HG02938 (cell line): ENCODE measurements around the gene ASXL1.
"Not testable (repeated sequence)": the region's sequence is repeated elsewhere in the genome, so short reads cannot be mapped to it uniquely, and the experiment has no call there.

Experiments used
- ATAC-seq: cut with Tn5 transposase; IDR thresholded peaks from one replicate; pipeline ENCODE4 v1.9.1; 2021; ENCODE audit warnings: mild to moderate bottlenecking, moderate library complexity; ENCODE audit not compliant: unreplicated experiment

Gene ASXL1

GRCh38 chr20:32397567-32398084 lies 39.5 kb downstream of the ASXL1 start:
- no peak for ATAC-seq

DNA sequence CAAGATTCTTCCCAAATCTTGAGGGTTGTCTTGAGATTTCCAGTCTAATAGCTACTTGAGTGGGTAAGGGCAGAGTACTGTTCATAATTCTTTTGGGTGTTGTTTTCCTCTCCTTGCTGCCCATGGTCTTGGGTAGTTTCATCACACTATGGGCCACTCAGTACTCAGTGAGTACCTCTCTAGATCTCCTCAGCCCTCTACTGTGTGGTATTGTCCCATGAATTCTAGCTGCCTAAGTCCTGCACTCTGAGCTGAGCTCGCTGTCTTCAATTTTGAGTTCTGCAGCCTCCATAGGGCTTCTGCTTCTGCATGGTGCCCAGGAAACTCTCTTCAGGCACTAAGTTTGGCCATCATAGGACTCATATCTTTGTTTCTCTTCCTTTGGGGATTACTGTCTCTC lies 42.3 kb downstream of the ASXL1 start:
- ATAC-seq, result no peak

- no peak for ATAC-seq
These were observed 45.9 kb downstream of the ASXL1 start for GRCh38 chr20:32404017-32404416.

GRCh38 chr20:32406701-32407100 lies 48.6 kb downstream of the ASXL1 start:
- no peak for ATAC-seq

DNA sequence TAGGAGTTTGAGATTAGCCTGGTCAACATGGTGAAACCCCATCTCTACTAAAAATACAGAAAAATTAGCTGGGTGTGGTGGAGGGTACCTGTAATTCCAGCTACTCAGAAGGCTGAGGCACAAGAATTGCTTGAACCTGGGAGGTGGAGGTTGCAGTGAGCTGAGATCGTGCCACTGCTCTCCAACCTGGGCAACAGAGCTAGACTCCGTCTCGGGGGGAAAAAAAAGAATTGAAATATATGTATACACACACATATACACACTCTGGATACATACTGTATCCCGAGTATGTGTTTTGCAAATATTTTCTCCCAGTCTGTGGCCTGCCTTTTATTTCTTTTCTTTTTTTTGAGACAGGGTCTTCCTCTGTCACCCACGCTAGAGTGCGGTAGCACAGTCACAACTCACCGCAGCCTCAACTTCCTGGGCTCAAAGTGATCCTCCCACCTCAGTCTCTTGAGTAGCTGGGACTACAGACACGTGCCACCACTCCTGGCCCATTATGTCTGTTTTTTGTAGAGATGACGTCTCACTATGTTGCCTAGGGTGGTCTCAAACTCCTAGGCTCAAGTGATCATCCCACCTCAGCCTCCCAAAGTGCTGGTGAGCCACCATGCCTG lies 49.1 kb downstream of the ASXL1 start:
- ATAC-seq, result not testable (repeated sequence)

DNA sequence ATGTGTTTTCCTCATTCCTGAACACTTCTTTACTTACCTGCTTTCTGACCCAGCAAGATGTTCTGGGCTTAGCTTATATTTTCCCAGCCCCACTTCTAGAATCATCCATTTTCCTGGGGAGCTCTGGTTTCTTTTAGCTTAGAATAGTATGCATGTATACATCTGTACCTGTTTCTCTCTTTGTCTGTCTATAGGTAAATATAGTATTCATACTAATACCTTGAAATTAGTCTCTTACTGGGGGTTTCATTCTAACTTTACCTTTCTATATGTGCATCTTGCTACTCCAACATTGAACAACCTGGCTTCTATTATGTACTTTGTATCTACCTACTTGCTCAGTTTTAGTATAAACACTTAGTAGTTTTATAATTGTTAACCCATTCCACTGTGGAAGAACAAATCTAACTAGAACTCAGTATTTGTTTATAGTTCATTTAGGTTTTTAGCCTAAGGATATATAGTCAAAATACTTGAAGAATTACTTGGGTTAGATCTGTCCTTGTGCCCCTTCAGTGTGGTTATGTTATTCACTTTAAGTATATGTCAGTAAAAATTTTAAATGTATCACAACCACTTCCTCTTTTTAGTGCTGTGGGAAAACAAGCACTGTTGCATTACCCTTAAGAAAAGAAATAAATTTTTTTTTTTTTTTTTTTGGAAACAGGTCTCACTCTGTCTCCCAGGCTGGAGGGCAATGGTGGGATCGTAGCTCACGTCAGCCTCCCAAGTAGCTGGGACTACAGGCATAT lies 54.0 kb downstream of the ASXL1 start:
- ATAC-seq, result no peak

DNA sequence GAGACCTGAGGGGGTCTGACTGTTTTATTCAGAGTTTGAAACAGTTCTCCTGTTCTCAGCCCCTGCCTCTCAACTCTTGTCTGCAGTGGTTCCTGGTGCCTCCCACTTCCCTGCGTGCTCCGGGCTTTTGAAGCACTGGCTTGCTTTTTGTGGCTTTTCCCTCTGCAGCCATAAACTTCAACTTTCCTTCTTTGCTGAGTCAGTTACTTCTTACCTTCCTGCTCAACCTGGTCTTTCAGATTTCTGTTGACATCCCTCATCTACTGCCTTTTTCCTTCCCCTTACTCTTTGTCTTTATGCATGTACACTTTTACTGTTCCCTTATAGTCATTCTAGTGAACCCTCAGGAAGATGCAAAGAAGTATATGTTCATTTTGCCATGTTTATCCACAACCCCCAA lies 57.4 kb downstream of the ASXL1 start:
- no peak for ATAC-seq

- no peak for ATAC-seq
These were observed 58.1 kb downstream of the ASXL1 start for GRCh38 chr20:32416206-32416605.

DNA sequence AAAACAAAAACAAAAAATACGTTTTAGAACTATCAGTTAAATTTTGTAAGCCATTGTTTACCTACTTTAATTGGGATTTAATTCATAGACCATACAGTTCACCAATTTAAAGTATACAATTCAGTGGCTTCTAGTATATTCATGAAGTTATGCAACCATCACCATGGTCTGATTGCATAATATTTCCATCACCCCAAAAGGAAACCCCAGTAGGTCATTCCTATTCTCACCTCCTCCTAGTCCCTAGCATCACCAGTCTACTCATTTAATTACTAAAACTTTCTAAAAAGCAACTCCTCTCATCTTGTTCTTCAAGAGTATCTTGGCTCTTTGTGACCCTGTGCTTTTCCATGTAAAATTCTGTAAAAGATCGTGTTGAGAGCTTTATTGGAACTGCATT lies 60.2 kb downstream of the ASXL1 start:
- ATAC-seq, result no peak

- no peak for ATAC-seq
These were observed 63.2 kb downstream of the ASXL1 start for GRCh38 chr20:32421290-32421689.

DNA sequence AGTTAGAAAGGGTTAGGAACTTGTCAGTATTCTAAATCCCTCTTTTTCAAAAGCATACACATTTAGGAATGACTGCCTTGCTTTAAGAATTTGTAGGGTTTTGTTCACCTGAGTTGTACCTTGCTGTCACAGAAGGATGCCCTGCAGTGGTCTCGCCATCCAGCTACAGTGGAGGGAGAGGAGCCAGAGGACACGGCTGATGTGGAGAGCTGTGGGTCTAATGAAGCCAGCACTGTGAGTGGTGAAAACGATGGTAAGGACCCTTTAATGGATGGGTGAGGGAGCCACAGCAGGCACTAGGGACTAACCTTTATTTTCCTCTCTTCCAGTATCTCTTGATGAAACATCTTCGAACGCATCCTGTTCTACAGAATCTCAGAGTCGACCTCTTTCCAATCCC lies 69.9 kb downstream of the ASXL1 start:
- ATAC-seq, result no peak

GRCh38 chr20:32429343-32429742 lies 71.2 kb downstream of the ASXL1 start:
- no peak for ATAC-seq

GRCh38 chr20:32429745-32430360 lies 71.7 kb downstream of the ASXL1 start:
- no peak for ATAC-seq

GRCh38 chr20:32431457-32431856 lies 73.3 kb downstream of the ASXL1 start:
- ATAC-seq, result no peak

GRCh38 chr20:32432277-32432676 lies 74.1 kb downstream of the ASXL1 start:
- ATAC-seq, result no peak

GRCh38 chr20:32433311-32434021 lies 75.3 kb downstream of the ASXL1 start:
- ATAC-seq, result no peak

DNA sequence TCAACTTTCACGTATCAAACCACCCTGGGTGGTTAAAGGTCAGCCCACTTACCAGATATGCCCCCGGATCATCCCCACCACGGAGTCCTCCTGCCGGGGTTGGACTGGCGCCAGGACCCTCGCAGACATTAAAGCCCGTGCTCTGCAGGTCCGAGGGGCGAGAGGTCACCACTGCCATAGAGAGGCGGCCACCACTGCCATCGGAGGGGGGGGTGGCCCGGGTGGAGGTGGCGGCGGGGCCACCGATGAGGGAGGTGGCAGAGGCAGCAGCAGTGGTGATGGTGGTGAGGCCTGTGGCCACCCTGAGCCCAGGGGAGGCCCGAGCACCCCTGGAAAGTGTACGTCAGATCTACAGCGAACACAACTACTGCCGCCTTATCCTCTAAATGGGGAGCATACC lies 76.3 kb downstream of the ASXL1 start:
- no peak for ATAC-seq

DNA sequence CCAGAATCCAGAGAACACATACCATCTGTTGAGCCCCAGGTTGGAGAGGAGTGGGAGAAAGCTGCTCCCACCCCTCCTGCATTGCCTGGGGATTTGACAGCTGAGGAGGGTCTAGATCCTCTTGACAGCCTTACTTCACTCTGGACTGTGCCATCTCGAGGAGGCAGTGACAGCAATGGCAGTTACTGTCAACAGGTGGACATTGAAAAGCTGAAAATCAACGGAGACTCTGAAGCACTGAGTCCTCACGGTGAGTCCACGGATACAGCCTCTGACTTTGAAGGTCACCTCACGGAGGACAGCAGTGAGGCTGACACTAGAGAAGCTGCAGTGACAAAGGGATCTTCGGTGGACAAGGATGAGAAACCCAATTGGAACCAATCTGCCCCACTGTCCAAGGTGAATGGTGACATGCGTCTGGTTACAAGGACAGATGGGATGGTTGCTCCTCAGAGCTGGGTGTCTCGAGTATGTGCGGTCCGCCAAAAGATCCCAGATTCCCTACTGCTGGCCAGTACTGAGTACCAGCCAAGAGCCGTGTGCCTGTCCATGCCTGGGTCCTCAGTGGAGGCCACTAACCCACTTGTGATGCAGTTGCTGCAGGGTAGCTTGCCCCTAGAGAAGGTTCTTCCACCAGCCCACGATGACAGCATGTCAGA lies 77.4 kb downstream of the ASXL1 start:
- no peak for ATAC-seq

GRCh38 chr20:32436142-32436861 lies 78.2 kb downstream of the ASXL1 start:
- no peak for ATAC-seq

DNA sequence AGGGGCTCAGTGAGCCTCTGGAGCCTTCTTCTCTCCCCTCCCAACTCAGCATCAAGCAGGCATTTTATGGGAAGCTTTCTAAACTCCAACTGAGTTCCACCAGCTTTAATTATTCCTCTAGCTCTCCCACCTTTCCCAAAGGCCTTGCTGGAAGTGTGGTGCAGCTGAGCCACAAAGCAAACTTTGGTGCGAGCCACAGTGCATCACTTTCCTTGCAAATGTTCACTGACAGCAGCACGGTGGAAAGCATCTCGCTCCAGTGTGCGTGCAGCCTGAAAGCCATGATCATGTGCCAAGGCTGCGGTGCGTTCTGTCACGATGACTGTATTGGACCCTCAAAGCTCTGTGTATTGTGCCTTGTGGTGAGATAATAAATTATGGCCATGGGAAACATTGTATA lies 78.8 kb downstream of the ASXL1 start:
- no peak for ATAC-seq
